HUES48 (cell line): ENCODE results near the gene SLC8A1.

Experiments
- H3K27ac ChIP-seq: one replicate; pipeline ENCODE4 v1.7.0; 2013; ENCODE audit warnings: low read depth, low read length, inconsistent platforms
- H3K27me3 ChIP-seq: 2 replicates; pipeline ENCODE4 v1.6.1; 2013; ENCODE audit warnings: mild to moderate bottlenecking, low read length; ENCODE audit not compliant: control insufficient read depth, insufficient read depth
- H3K36me3 ChIP-seq: 2 replicates; pipeline ENCODE4 v1.6.1; 2013; ENCODE audit warnings: low read length; ENCODE audit not compliant: control insufficient read depth, insufficient read depth
- H3K4me1 ChIP-seq: 2 replicates; pipeline ENCODE4 v1.6.1; 2013; ENCODE audit warnings: mild to moderate bottlenecking, low read length; ENCODE audit not compliant: control insufficient read depth, insufficient read depth
- H3K4me3 ChIP-seq: 2 replicates; pipeline ENCODE4 v1.5.1; 2013; ENCODE audit warnings: mild to moderate bottlenecking, low read depth, low read length
- H3K9ac ChIP-seq: 2 replicates; pipeline ENCODE4 v1.6.1; 2013; ENCODE audit warnings: mild to moderate bottlenecking, low read depth, low read length, moderate library complexity
- H3K9me3 ChIP-seq: 2 replicates; pipeline ENCODE4 v1.6.1; 2013; ENCODE audit warnings: low read length; ENCODE audit not compliant: control insufficient read depth, insufficient read depth

The SLC8A1 gene

DNA sequence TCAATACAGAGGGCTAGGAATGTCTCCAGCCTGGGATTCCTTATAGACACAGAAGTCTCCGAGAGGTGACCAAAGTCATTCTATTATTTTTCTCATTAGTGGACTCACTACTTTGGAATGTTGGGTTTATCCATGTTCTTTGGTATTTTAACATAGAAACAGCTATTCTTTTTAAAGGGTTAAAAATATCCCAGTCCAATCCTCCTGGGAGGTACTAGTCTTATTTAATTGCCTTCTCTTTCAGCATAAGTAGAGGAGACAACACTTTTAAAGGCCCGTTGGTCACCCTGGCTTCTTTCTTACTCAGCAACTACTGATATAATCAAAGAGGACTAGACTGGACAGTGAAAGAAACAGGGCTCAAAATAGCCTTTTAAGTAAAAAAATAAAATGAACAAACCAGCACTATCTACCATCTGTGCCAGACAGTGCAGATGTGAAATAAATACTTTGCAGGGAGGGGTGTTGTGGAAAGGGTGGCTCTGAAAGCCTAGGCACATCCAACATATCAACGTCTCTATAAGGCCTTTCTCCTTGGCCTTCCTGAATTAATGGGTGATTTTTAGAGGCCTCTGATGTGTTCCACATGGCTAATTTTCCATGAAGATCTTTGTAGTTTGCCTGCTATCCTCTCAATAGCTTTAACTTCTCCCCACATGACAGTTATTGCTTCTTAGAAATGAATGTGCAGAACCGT lies 338.5 kb downstream of the SLC8A1 start:
- H3K27ac ChIP-seq: no peak overlapping the region
- no peak overlapping the region for H3K9ac ChIP-seq
- no peaks in the 10 kb centered on the region for H3K27me3 ChIP-seq
- no peak overlapping the region for H3K4me3 ChIP-seq
- no peaks in the 10 kb centered on the region for H3K9me3 ChIP-seq
- H3K36me3 ChIP-seq: no peaks in the 10 kb centered on the region
- H3K4me1 ChIP-seq: no peaks in the 10 kb centered on the region

- no peak overlapping the region for H3K27ac ChIP-seq
- no peaks in the 10 kb centered on the region for H3K4me1 ChIP-seq
- no peaks in the 10 kb centered on the region for H3K27me3 ChIP-seq
- H3K36me3 ChIP-seq: no peaks in the 10 kb centered on the region
- H3K9me3 ChIP-seq: no peaks in the 10 kb centered on the region
- no peak overlapping the region for H3K9ac ChIP-seq
- H3K4me3 ChIP-seq: no peak overlapping the region
Observed at GRCh38 chr2:40109381-40109780, 342.5 kb downstream of the SLC8A1 start.

DNA sequence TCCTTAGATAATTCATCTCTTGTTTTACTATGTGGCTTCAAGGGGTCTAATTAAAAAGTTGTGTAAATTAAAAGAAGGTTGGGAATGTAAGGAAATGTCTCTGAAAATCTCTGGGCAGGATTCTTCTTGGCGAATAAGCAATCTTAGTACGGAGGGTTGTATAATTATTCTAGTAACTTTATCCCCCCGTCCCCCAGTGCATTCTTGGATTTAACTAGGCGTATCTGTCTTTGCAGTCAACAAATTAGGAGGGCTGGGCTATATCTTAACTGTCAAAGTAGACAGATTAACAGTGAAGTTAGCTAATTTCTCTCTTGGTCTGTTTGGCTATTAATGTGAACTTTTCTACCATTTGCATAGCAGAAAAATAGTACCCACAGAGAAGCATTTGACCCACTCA lies 343.0 kb downstream of the SLC8A1 start:
- Histone ChIP-seq H3K27me3 (no peaks in the 10 kb centered on the region), H3K4me1 (peaks cover 3% of the 10 kb centered on the region; the same call in 1 of the 2 replicates), H3K9ac (no peak overlapping the region), H3K9me3 (no peaks in the 10 kb centered on the region), H3K4me3 (no peak overlapping the region), H3K36me3 (no peaks in the 10 kb centered on the region), H3K27ac (no peak overlapping the region)

- H3K27me3 ChIP-seq: no peaks in the 10 kb centered on the region
- no peak overlapping the region for H3K4me3 ChIP-seq
- H3K4me1 ChIP-seq: peaks cover 19% of the 10 kb centered on the region
- H3K36me3 ChIP-seq: no peaks in the 10 kb centered on the region
- H3K9ac ChIP-seq: no peak overlapping the region
- no peaks in the 10 kb centered on the region for H3K9me3 ChIP-seq
- H3K27ac ChIP-seq: no peak overlapping the region
Observed at GRCh38 chr2:40106061-40106460, 345.8 kb downstream of the SLC8A1 start.

GRCh38 chr2:40105593-40105992 lies 346.3 kb downstream of the SLC8A1 start:
- Histone ChIP-seq H3K4me3 (no peak overlapping the region), H3K9ac (no peak overlapping the region), H3K9me3 (no peaks in the 10 kb centered on the region), H3K27ac (no peak overlapping the region), H3K4me1 (peaks cover 19% of the 10 kb centered on the region), H3K36me3 (no peaks in the 10 kb centered on the region), H3K27me3 (no peaks in the 10 kb centered on the region)

GRCh38 chr2:40103590-40103989 lies 348.3 kb downstream of the SLC8A1 start:
- Histone ChIP-seq H3K36me3 (no peaks in the 10 kb centered on the region), H3K9me3 (no peaks in the 10 kb centered on the region), H3K4me1 (peaks cover 27% of the 10 kb centered on the region), H3K4me3 (no peak overlapping the region; the same call in 1 of the 2 replicates), H3K9ac (no peak overlapping the region), H3K27ac (no peak overlapping the region), H3K27me3 (no peaks in the 10 kb centered on the region)

- H3K4me1 ChIP-seq: peaks cover 27% of the 10 kb centered on the region
- H3K36me3 ChIP-seq: no peaks in the 10 kb centered on the region
- no peak overlapping the region for H3K9ac ChIP-seq
- no peaks in the 10 kb centered on the region for H3K9me3 ChIP-seq
- H3K27me3 ChIP-seq: no peaks in the 10 kb centered on the region
- no peak overlapping the region; the same call in 1 of the 2 replicates for H3K4me3 ChIP-seq
- no peak overlapping the region for H3K27ac ChIP-seq
Observed at GRCh38 chr2:40103163-40103562, 348.7 kb downstream of the SLC8A1 start.

- Histone ChIP-seq H3K27me3 (no peaks in the 10 kb centered on the region), H3K9me3 (no peaks in the 10 kb centered on the region), H3K4me3 (no peak overlapping the region), H3K9ac (no peak overlapping the region), H3K4me1 (peaks cover 27% of the 10 kb centered on the region), H3K27ac (no peak overlapping the region), H3K36me3 (no peaks in the 10 kb centered on the region)
Observed at GRCh38 chr2:40102447-40102846, 349.4 kb downstream of the SLC8A1 start.

- no peak overlapping the region for H3K9ac ChIP-seq
Observed at GRCh38 chr2:40101131-40101575, 350.7 kb downstream of the SLC8A1 start.

DNA sequence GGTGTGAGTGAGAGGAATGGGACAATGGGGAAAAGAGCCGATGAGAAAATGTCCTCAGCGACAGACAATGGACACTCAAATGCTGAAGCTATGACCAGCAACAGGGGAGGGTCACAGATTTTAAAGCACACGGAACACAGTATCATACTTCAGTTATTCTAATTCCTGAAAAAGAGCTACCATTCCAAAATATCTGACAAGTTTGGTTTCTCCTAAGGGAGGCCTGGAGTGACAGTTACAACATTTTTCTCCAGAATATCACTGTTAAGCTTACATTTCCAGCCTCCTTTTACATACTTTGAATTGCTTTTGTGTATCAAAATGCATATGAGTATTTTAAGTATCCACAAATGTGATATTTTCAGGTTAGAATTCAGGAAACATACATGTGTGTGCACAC lies 351.2 kb downstream of the SLC8A1 start:
- Histone ChIP-seq H3K27ac (peak overlapping the region; percentile 18), H3K4me1 (peaks cover 27% of the 10 kb centered on the region), H3K4me3 (no peak overlapping the region), H3K36me3 (no peaks in the 10 kb centered on the region), H3K27me3 (no peaks in the 10 kb centered on the region), H3K9ac (no peak overlapping the region), H3K9me3 (no peaks in the 10 kb centered on the region)

More at GRCh38 chr2:40101131-40101575, 350.7 kb downstream of the SLC8A1 start:
- Histone ChIP-seq H3K27ac (peak overlapping the region; percentile 18), H3K4me3 (no peak overlapping the region), H3K36me3 (no peaks in the 10 kb centered on the region), H3K27me3 (no peaks in the 10 kb centered on the region), H3K4me1 (peaks cover 27% of the 10 kb centered on the region), H3K9me3 (no peaks in the 10 kb centered on the region)

DNA sequence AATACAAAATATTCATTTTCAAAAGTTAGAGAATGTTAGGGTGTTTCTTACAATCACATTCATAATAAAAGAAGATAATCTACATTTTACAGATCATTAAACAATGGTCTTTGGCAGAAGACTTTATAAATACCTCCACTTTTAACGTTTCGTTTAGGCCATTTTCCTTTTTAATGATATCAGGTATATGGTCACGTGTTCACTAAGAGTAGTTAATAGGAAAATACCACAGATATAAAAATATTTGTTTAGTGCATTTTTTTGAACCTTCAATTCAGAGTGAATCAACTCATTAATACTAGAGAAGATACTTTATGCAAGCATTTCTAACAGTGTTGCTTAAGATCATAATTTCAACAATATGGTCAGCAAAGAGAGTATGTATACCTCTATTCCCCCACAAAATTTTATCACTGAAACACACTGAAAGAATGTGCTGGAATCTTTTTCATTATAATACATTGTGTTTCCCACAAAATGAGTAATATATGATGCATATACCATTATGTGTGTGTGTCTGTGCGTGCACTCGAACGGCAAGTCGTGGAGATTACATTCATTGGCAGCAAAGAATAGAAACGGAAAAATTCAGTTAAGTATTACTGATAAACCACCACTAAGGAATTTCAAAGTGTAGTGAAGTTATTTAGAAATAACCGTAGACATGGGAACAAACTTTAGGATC lies 353.0 kb downstream of the SLC8A1 start:
- peaks cover 26% of the 10 kb centered on the region for H3K4me1 ChIP-seq
- no peak overlapping the region for H3K4me3 ChIP-seq
- H3K27ac ChIP-seq: no peak overlapping the region
- H3K9ac ChIP-seq: no peak overlapping the region
- H3K36me3 ChIP-seq: no peaks in the 10 kb centered on the region
- H3K27me3 ChIP-seq: no peaks in the 10 kb centered on the region
- H3K9me3 ChIP-seq: no peaks in the 10 kb centered on the region
